ENCODE measurements around the gene NBAS.
"Not testable (repeated sequence)": the region's sequence is repeated elsewhere in the genome, so short reads cannot be mapped to it uniquely, and the experiment has no call there.

The NBAS gene

GRCh38 chr2:15220603-15221002, 340.5 kb downstream of the NBAS start:
- no peak for DNase-seq (ENCODE audit: low read depth, low spot score)

DNA sequence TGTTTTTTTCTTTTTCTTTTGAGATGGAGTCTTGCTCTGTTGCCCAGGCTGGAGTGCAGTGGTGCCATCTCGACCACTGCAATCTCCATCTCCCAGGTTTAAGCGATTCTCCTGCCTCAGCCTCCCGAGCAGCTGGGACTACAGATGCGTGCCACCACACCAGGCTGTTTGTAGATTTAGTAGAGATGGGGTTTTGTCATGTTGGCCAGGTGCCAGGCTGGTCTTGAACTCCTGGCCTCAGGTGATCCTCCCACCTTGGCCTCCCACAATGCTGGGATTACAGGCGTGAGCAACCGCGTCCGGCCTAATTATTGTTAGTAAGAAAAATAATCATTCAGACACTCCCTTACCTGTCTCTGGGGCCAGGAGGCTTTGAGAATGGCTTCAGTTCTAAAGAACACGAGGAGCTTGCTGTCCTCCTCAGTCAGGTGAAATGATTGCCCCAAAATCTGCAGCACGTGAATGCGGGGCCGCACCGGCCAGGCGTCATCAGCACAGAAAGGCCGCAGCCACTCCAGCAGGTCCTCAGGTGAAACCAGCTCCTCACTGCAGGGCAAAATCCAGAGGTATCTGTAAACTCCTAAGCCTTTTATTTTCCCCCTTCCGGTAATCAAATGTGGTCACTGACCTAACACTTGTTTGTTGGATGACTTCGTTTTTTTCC, 342.6 kb downstream of the NBAS start:
- DNase-seq (ENCODE audit: low read depth, low spot score): no peak

DNA sequence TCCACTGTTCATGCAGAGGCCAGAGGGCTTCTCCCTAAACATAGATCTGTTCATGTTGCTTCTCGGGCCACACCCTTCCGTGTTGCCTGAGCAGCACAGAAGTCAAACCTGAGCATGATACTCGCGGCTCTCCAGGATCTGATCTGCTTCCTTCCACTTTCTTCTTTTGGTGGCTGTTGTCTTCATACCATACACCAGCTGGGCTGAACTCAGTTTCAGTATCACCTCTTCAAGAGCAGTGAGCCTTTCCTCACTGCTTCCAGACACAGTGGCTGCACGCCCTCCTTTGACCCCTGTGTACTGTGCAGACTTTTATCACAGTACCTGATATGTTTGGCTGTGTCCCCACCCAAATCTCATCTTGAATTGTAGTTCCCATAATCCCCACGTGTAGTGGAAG, 348.9 kb downstream of the NBAS start:
- DNase-seq (ENCODE audit: low read depth, low spot score): no peak

GRCh38 chr2:15210542-15210941, 350.6 kb downstream of the NBAS start:
- DNase-seq (ENCODE audit: low read depth, low spot score): not testable (repeated sequence)

DNA sequence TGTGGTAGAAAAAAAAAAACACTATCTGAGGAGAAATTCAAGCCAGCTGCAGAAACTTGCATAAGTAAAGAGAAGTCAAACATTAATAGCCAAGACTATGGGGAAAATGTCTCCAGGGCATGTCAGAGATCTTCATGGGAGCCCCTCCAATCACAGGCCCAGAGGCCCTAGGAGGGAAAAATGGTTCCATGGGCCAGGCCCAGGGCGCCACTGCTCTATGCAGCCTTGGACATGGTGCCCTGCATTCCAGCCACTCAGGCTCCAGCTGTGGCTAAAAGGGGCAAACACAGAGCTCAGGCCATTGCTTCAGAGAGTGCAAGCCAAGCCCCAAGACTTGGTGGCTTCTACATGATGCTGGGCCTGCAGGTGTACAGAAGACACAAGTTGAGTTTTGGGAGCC, 354.7 kb downstream of the NBAS start:
- DNase-seq (ENCODE audit: low read depth, low spot score): no peak

DNA sequence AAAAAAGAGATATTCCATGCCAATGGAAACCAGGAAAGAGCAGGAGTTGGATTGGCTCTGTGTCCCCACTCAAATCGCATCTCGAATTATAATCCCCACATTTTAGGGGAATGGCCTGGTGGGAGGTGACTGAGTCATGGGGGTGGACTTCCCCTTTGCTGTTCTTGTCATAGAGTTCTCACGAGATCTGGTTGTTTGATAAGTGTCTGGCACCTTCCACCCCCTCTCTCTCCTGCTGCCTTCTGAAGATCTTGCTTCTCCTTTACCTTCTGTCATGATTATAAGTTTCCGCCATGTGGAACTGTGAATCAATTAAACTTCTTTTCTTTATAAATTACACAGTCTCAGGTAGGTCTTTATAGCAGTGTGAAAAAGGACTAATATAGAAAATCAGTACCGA, 355.6 kb downstream of the NBAS start:
- DNase-seq (ENCODE audit: low read depth, low spot score): no peak

GRCh38 chr2:15201009-15201408, 360.1 kb downstream of the NBAS start:
- DNase-seq (ENCODE audit: low read depth, low spot score): no peak

GRCh38 chr2:15200581-15200980, 360.6 kb downstream of the NBAS start:
- DNase-seq (ENCODE audit: low read depth, low spot score): no peak

DNA sequence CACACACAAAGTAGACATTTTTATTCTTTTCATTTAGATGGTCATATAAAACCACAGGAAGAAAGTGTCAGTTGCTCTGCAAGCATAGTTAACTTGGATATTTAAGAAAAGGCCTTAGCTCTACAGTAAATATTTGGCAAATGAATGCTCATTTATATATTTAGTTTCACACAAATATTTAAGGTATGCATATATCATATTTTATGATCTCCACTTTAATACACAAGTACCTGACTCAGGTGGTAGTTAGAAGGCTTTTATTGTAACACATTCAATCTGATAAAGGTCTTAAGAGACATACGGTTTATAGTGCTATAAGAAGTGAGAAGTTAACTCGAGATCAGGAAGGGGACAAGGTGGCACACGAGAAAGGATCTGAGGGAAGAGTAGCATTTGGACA, 363.1 kb downstream of the NBAS start:
- no peak for DNase-seq (ENCODE audit: low read depth, low spot score)

DNA sequence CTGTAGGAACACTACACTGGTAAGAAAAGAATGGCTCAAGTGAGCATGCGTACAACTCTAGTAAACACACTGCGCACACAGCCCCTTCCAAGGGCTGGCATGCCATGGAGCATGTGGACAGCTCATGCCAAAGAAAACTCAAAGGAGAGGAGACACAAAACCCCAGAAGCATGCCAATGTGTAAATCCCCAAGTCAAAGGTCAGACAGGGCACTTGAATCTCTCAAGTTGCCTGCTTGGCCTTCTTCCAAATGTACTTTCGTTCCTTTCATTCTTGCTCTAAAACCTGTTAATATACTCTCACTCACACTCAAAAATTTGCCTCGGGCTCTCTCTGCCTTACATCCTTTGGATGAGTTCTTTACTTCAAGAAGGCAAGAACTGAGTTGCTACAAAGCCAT, 365.3 kb downstream of the NBAS start:
- no peak for DNase-seq (ENCODE audit: low read depth, low spot score)

- no peak for DNase-seq (ENCODE audit: low read depth, low spot score)
These were observed 369.3 kb downstream of the NBAS start for GRCh38 chr2:15191789-15192188.

- DNase-seq (ENCODE audit: low read depth, low spot score): no peak
These were observed 371.9 kb downstream of the NBAS start for GRCh38 chr2:15189216-15189615.

GRCh38 chr2:15187702-15188101, 373.4 kb downstream of the NBAS start:
- no peak for DNase-seq (ENCODE audit: low read depth, low spot score)

DNA sequence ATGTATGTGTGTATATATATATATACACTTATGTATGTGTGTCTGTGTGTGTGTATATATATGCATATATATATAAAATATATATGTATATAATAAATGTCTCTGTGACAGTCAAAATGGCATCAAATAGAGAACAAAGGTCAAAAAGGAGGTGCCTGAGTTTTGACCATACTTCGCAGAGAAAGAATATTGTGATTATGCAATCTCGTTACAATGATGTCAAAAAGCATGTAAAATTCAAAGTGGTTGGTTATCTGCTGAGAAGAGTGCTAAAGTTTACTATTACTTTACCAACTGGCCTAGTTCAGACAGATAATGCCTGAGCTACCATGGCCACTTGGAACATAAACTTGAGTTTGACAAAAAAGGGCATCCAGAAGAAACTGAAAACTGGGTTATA, 375.0 kb downstream of the NBAS start:
- DNase-seq (ENCODE audit: low read depth, low spot score): no peak

- DNase-seq (ENCODE audit: low read depth, low spot score): no peak
These were observed 376.6 kb downstream of the NBAS start for GRCh38 chr2:15184491-15184890.

DNA sequence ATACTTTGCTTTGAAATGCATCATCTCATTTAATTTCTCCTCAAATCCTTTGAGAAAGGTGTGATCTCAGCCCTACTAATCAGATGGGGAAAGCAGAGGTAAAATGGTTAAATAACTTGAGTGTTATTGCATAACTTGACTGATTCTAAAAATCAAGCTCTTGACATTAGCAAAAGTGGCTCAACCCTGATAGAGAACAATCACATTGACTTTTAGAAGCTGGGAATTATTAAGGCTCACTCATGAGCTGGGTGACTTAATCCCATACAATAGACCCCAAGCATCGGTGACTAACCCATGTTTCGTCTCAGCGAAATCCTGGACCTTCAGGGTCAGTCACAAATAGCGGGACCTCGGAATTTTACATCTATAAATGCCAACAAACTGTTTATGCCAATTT, 378.9 kb downstream of the NBAS start:
- DNase-seq (ENCODE audit: low read depth, low spot score): no peak

GRCh38 chr2:15181092-15181745, 379.9 kb downstream of the NBAS start:
- no peak for DNase-seq (ENCODE audit: low read depth, low spot score)

DNA sequence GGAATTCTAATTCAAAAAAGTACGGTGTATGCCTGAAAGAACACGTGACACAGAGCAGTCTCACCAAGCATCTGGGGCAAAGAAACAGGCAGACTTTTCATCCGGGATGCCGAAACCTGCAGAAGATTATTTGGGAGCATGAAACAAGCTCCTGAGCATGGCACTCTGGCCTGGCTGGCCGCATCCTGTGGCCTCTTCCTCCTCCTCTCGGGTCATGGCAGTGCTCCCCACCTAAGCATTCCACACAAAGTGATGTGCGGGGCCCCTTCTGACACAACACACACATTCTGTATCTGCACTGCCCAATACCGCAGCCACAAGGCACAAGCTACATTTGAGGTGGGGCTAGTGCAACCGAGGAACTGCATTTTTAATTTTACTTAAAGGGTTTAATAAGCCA, 380.8 kb downstream of the NBAS start:
- no peak for DNase-seq (ENCODE audit: low read depth, low spot score)

GRCh38 chr2:15178946-15179345, 382.2 kb downstream of the NBAS start:
- no peak for DNase-seq (ENCODE audit: low read depth, low spot score)

- peak; percentile 35 for DNase-seq (ENCODE audit: low read depth, low spot score)
These were observed 384.0 kb downstream of the NBAS start for GRCh38 chr2:15177103-15177502.

DNA sequence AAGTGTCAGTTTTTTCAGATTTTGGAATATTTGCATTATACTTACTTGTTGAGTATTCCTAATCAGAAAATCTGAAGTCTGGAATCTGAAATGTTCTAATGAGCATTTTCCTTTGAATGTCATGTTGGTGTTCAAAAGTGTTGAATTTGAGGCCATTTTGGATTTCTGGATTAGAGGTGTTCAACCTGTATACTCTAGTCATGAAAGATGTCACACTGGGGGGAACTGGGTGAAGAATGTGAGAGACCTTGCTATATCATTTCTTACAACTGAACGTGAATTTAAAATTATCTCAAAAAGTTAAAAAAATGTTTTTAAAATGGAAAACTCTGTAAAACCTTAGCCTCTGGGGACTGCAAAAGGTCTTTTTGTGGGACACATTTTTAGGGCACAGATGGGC, 384.5 kb downstream of the NBAS start:
- DNase-seq (ENCODE audit: low read depth, low spot score): no peak

DNA sequence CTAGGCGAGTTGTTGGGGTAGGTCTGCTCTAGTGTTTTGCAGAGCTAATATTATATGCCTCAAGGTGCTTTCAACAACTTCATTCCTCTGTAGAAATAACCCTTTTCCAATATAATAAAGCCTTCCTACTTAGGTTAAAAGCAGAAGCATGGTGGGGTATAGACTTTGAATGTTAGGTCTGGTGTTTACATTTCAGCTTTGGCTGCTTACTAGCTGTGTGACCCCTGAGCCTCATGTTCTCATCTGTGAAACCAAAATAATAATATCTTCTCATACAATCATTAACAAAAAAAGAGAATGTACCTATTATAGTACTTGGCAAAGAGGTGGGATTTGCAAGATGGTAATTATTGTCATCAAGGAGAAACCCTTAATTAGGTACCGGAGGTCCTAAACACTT, 386.6 kb downstream of the NBAS start:
- DNase-seq (ENCODE audit: low read depth, low spot score): no peak

DNA sequence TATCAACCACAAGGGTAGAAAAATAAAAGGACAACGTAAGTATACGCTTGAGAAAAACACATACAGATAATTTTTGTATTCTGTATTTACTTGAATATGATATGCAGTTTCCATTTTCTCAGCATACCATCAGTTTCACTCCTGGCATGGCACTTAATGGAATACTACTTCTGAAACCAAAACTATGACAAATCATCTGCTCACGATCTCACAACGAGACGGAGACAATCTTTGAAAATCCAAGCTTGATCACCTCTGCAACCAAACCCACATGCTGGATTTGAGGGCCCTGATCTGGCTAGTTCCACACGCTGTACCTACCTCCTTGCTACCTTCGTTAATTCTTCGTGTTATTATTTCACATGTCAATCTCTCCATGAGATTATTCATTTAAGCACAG, 387.6 kb downstream of the NBAS start:
- no peak for DNase-seq (ENCODE audit: low read depth, low spot score)

DNA sequence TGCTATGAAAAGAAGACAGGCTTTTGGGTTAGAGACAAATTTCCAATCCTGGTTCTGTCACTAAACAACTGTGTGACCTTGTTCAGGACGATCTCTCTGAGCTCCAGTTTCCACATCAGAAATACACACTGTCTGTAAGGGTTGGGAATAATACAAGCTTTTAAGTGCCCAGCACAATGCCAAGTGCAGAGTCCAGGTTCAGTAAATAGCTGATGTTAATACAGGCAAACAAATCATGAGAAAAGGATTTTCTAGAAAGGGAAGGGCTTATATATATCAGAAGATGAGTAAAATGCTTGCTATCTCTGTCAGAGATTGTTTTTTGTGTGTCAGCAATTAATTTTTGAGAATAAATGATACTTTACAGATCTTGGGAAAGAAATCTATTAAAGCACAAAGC, 388.3 kb downstream of the NBAS start:
- no peak for DNase-seq (ENCODE audit: low read depth, low spot score)
